Measurements from ENCODE around the gene LDHD. TPM values are rescaled to one million over a fixed set of nuclear protein-coding genes. Genes with fewer than 3 reads are reported as not detected.

The LDHD gene
- polyA plus RNA-seq, 1 donor (not counting 4 experiments of a cell fraction or from before 2014, with no cell fraction given): 0.34 TPM

DNA sequence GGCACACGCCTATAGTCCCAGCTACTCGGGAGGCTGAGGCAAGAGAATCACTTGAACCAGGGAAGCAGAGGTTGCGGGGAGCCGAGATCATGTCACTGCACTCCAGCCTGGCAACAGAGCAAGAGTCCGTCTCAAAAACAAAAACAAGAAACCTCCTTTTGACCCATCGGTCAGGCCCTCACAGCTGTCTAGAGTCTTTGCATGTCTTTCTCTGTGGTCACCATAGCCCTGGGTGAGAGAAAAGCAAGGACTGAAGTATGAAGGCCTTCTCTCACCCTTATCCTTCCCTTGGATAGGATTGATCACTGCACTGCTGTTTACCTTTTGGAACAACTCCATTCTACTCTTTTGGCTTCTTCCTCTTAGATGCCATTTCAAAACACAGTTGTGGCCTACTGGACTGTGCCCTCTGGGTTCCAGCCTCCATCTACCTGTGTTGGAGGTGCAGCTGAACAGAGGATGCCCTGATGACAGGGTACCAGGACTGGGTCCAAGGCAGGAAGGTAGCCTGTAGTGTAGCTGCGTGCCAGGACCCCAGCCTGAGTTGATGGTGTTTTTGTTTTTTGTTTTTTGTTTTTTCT lies 37.1 kb downstream of the LDHD start:
- TF ChIP-seq, protein P1, sequence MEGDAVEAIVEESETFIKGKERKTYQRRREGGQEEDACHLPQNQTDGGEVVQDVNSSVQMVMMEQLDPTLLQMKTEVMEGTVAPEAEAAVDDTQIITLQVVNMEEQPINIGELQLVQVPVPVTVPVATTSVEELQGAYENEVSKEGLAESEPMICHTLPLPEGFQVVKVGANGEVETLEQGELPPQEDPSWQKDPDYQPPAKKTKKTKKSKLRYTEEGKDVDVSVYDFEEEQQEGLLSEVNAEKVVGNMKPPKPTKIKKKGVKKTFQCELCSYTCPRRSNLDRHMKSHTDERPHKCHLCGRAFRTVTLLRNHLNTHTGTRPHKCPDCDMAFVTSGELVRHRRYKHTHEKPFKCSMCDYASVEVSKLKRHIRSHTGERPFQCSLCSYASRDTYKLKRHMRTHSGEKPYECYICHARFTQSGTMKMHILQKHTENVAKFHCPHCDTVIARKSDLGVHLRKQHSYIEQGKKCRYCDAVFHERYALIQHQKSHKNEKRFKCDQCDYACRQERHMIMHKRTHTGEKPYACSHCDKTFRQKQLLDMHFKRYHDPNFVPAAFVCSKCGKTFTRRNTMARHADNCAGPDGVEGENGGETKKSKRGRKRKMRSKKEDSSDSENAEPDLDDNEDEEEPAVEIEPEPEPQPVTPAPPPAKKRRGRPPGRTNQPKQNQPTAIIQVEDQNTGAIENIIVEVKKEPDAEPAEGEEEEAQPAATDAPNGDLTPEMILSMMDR (optimal IDR thresholded peaks at IDR 0.05 in 1 of 3, IDR thresholded peaks at IDR 0.05 in 1 of 3, conservative IDR thresholded peaks at IDR 0.05 in 1 of 3; ENCODE audit: extremely low read depth in 1 of 3, insufficient read depth in 2 of 3, low read length in 3 of 3): no peak
- TF ChIP-seq EZH2 (IDR thresholded peaks at IDR 0.05; ENCODE audit: low read length): no peak
- Histone ChIP-seq H3K4me2 (ENCODE audit: control insufficient read depth, extremely low read depth, insufficient read depth, low read depth, low read length) (no peak overlapping the region), H3K27ac (ENCODE audit: control insufficient read depth, insufficient read depth, low read length) (no peak overlapping the region), H3K79me2 (ENCODE audit: control insufficient read depth, insufficient read depth, low read length) (peaks cover 29% of the 10 kb centered on the region), H3K4me1 (ENCODE audit: control insufficient read depth, extremely low read depth, insufficient read depth, low read length) (peaks cover 3% of the 10 kb centered on the region), H3K27me3 (ENCODE audit: control insufficient read depth, extremely low read depth, insufficient read depth, low read length) (no peaks in the 10 kb centered on the region), H3K9me1 (ENCODE audit: control insufficient read depth, extremely low read depth, insufficient read depth, low read length) (no peaks in the 10 kb centered on the region), H3K4me3 (ENCODE audit: control insufficient read depth in 2 of 3, extremely low read depth in 1 of 3, insufficient read depth in 2 of 3, low read depth in 1 of 3, low read length in 3 of 3) (no peak overlapping the region), H3K36me3 (ENCODE audit: control insufficient read depth in 2 of 2, extremely low read depth in 1 of 2, insufficient read depth in 2 of 2, low read length in 2 of 2) (no peaks in the 10 kb centered on the region), H2AFZ (ENCODE audit: control insufficient read depth, low read length) (no peak overlapping the region), H3K9ac (ENCODE audit: control insufficient read depth, extremely low read depth, insufficient read depth, low read length) (no peak overlapping the region), H3K9me3 (ENCODE audit: control insufficient read depth, low read depth, low read length) (no peaks in the 10 kb centered on the region), H4K20me1 (ENCODE audit: control insufficient read depth, extremely low read depth, insufficient read depth, low read length) (no peaks in the 10 kb centered on the region)
- DNase-seq (ENCODE audit: low read depth, low spot score) (no peak), FAIRE-seq (no peak)
- dilution Hi-C loops (cut with MboI; ENCODE audit: extremely low pct_ligation_motif_present, low sequenced_read_pairs): no loop called here

DNA sequence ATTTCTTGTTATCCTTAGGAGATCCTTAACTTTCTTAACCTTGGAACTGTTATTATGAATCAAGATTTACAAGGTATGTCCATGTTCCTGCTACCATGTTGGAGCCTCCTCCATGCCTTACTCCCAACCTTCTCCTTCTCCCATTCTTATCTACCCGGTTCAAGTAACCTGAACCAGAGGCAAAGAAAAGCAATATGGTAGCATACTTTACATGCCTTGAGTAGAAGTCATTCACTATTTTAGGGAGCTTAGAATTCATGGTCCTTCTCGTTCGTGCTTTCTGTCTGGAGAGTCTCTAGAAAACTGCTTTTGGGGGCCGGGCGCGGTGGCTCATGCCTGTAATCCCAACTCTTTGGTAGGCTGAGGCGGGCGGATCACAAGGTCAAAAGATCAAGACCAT lies 37.7 kb downstream of the LDHD start:
- no peak for DNase-seq (ENCODE audit: low read depth, low spot score)
- TF ChIP-seq, protein P1 (optimal IDR thresholded peaks at IDR 0.05 in 1 of 3, IDR thresholded peaks at IDR 0.05 in 1 of 3, conservative IDR thresholded peaks at IDR 0.05 in 1 of 3; ENCODE audit: extremely low read depth in 1 of 3, insufficient read depth in 2 of 3, low read length in 3 of 3): no peak
- no peak for TF ChIP-seq EZH2 (IDR thresholded peaks at IDR 0.05; ENCODE audit: low read length)
- Histone ChIP-seq H3K9me1 (ENCODE audit: control insufficient read depth, extremely low read depth, insufficient read depth, low read length) (no peaks in the 10 kb centered on the region), H3K4me3 (ENCODE audit: control insufficient read depth in 2 of 3, extremely low read depth in 1 of 3, insufficient read depth in 2 of 3, low read depth in 1 of 3, low read length in 3 of 3) (no peak overlapping the region), H3K27ac (ENCODE audit: control insufficient read depth, insufficient read depth, low read length) (no peak overlapping the region), H4K20me1 (ENCODE audit: control insufficient read depth, extremely low read depth, insufficient read depth, low read length) (no peaks in the 10 kb centered on the region), H3K9ac (ENCODE audit: control insufficient read depth, extremely low read depth, insufficient read depth, low read length) (no peak overlapping the region), H3K79me2 (ENCODE audit: control insufficient read depth, insufficient read depth, low read length) (peaks cover 32% of the 10 kb centered on the region), H3K4me1 (ENCODE audit: control insufficient read depth, extremely low read depth, insufficient read depth, low read length) (peaks cover 3% of the 10 kb centered on the region), H3K27me3 (ENCODE audit: control insufficient read depth, extremely low read depth, insufficient read depth, low read length) (no peaks in the 10 kb centered on the region), H3K9me3 (ENCODE audit: control insufficient read depth, low read depth, low read length) (no peaks in the 10 kb centered on the region), H3K36me3 (ENCODE audit: control insufficient read depth in 2 of 2, extremely low read depth in 1 of 2, insufficient read depth in 2 of 2, low read length in 2 of 2) (no peaks in the 10 kb centered on the region), H3K4me2 (ENCODE audit: control insufficient read depth, extremely low read depth, insufficient read depth, low read depth, low read length) (no peak overlapping the region), H2AFZ (ENCODE audit: control insufficient read depth, low read length) (no peak overlapping the region)
- dilution Hi-C loops (cut with MboI; ENCODE audit: extremely low pct_ligation_motif_present, low sequenced_read_pairs): no loop called here
- no peak for FAIRE-seq

Data from keratinocyte (primary cell).